NK-92 (cell line): ENCODE measurements around the gene CD81.

ENCODE experiments used
- DNase-seq: peaks from one replicate; lab custom pipeline; 2025; ENCODE audit not compliant: unreplicated experiment; lab: John Stamatoyannopoulos, UW

The CD81 gene

DNA sequence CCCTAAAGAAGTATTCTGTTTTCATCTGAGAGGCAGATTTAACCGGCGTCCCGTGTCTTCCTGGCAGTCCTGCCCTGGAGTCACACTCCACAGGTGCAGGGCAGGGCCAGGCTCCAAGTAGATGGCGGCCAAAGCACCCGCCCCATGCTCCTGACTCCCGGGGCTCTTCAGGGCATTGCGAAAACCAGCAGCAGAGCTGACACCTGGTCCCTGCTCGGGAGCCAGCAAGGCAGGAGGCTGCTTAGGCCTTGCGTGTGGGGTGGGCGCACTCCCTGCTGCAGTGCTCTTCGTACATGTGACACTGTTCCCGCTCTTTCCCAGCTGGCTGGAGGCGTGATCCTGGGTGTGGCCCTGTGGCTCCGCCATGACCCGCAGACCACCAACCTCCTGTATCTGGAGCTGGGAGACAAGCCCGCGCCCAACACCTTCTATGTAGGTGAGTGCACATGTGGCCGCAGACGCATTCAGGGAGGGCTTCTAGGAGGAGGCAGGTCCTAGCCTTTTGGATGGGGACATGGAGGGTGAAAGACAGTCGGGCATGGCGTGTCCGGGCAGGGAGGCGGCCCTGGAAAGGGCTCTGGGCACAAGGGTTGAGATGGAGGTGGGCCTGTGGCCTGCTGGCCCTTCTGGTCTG, 13.1 kb downstream of the CD81 start:
- no peak for DNase-seq

DNA sequence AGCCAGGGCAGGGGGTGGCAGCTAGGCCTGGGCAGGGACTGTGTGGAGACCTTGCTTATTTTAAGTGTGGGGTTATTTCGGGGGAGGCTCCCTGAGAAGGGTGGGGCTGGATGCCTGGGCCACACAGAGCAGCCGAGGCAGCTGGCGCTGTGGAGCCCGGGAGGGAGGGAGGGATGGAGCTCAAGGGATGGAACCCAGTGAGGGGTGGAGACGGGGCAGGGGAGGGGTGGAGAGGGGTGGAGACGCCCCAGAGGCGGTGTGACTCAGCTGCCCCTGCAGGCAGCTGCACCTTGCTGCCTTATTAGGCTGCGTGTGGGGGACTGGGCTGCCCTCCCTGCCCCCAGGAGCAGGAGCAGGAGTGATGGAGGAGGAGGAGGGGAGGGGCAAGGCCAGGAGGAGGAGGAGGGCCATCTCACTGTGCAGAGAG, 13.6 kb downstream of the CD81 start:
- no peak for DNase-seq

DNA sequence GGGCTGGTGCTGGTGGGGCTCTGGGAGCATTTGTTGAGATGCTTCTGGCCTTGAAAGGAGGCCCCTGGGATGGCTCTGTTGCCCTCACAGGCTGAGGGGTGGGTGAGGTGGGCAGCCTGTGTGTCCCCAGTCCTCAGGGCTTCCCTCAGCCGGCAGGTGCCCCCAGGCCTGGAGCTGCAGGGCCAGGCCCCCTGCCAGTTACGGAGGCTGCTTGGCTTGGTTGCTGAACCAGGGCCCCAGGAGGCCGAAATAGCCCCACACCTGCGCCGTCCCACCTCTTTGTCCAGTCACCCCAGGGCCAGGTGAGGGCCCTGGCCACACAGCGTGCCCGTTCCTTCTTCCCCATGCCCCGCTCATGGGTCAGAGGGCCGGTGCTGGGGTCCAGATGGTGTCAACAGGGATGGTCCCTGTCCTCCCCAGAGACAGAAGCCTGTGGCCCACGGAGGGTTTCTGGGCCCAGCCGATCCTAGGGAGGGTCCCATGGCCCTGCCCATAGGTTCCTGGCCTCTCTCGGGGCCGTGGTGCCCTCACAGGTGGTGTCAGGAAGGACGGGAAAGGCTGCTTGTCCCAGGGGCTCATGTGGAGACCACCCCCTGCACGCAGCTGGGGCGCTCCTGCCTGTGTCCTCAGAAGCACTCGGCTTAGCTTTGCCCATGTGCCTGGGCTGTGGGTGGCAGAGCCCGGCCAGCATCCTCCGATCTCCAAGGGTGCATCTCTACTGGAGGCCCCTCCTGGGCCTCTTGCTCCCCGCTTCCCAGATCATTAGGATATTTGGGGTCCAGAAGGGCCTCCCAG, 14.3 kb downstream of the CD81 start:
- no peak for DNase-seq

DNA sequence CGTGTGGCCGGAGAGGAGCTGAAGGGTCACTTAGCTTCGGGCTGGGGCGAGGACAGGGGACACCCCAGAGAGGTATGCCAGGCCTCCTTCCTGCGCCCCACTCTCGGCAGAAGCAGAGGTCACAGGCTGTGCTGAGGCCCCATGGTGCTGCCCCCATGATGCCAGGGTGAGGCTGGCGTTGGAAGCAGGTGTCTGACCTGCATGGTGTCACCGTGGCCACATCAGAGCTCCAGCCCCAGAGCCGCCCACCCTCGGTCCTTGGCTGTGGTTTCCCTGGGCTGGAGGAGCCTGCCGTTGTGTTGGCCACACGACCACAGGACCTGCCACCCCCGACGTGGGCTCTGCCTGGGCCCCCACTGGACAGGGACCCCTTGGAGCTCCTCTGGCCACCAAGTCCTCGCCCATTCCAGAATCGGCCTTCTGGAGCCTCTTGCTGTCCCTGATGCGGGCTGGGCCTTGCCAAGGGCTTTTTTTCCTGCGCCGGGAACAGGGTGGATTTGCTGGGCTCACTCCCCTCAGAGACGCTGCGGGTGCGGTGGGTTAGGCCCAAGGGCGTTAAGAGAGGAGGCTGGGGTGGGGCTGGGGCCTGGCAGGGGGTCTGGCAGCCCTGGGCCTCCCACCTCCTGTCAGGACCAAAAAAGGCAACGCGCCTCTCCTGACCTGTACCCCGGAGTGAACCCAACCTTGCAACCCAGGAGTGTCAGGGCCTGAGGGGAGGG, 15.3 kb downstream of the CD81 start:
- DNase-seq = no peak

DNA sequence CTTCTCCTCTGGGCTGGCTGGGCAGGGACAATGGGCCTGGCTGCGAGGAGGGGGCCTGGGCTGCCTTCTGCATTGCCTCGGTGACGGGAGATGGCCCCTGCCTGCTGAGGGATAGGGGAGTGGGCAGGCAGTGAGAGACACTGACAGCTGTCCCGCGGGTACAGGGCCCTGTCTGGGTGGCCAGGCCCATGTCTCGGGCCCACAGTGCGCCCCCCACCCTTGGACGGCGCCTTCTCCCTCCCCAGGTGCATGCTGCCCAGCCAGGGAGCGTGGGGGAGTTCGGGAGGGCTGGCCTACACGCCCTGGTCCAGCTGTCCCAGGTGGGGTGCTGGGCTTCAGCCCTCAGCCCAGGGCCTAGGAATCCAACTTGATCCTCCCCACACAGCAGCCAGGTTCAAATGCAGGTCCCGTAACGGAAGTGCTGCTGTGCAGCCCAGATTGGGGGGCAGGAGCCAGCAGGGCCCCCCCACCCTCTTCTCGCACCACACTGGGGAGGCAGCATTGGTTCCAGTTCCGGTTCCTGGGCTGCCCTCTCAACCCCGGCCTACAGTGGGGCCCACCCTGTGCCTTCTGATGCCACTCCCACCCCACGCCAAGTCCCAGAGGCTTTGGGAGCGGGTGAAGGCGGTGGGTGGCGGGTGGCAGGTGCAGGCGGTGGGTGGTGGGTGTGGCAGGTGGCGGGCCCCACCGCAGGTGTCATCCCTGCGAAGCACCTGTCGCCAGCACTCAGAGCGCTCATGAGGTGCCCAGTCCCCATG, 16.2 kb downstream of the CD81 start:
- no peak for DNase-seq

DNA sequence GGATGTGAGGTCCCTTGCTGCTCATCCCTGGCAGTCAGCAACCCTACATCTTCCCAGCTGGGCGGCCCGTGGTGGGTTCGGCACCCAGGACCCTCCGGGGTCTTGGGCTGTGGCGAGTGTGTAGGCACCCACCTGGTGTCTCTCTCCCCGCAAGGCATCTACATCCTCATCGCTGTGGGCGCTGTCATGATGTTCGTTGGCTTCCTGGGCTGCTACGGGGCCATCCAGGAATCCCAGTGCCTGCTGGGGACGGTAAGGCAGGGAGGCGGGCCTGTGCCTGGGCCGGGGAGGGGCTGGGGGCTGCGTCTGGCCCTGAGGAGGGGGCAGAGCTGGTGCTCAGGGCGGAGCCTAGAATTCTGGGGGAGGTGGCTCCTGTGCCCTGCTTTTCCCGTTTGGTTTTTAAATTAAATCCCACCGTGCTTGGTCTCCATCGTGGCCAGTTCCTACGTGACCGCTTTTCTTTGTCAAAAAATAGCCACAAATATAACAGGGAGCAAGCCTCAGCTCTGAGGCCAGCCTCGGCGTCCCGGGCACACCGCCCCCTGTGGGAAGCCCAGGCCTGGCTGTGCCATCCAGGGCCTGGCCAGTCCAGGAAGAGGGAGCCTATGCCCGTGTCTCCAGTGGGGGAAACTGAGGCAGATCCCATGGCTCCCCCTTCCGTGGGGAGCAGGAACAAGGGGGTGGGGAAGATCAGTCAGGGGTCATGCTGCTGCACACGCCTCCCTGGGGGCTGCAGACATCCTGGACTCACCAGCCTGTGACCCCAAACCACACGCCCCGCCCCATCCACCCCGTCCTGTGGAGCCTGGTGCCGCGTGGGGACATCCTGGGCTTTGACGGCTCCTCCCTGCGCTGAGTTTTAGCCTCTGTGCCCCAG, 17.1 kb downstream of the CD81 start:
- no peak for DNase-seq

DNA sequence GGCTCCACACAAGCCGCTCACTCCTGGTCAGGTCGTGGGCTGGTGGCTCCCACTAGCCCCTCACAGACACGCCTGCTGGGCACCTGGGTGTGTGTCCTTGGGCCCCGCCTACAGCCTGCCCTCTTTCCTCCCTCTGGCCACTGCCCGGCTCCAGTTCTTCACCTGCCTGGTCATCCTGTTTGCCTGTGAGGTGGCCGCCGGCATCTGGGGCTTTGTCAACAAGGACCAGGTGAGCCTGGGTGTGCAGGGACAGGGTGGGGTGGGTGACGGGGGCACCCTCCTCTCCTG, 17.7 kb downstream of the CD81 start:
- no peak for DNase-seq

DNA sequence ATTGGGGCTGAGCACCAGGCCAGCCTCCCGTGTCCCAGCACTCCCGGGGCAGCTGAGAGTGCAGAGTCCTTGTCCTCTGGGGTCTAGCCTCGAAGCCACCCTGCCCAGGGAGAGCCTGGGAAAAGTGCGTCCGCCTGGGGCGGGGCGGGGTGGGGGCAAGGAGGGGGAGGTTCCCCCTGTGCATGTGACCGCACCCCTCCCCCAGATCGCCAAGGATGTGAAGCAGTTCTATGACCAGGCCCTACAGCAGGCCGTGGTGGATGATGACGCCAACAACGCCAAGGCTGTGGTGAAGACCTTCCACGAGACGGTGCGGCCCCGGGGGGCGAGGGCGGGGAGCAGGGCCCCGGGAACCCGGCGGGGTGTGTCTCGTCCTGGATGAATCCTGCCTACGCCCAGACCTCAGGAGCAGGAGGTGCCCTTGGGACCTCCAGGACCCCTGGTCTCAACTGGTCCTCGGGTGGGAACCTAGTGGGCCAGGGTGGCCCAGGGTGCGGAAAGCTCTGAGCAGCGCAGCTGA, 18.2 kb downstream of the CD81 start:
- DNase-seq = no peak

DNA sequence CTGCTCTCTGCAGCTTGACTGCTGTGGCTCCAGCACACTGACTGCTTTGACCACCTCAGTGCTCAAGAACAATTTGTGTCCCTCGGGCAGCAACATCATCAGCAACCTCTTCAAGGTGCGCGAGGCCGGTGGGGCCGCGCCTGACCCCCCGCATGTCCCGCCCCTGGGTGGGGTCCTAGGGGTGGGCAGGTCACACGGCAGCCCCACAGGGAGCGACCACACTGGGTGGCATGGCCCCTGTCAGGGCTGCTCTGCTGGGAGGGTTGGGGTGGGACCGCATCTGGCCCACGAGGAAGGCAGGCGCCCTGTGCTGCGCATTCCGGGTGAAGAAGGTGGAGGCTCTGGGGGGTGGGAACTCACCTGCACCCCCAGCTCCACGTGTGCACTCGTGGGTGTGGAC, 18.7 kb downstream of the CD81 start:
- DNase-seq = no peak

DNA sequence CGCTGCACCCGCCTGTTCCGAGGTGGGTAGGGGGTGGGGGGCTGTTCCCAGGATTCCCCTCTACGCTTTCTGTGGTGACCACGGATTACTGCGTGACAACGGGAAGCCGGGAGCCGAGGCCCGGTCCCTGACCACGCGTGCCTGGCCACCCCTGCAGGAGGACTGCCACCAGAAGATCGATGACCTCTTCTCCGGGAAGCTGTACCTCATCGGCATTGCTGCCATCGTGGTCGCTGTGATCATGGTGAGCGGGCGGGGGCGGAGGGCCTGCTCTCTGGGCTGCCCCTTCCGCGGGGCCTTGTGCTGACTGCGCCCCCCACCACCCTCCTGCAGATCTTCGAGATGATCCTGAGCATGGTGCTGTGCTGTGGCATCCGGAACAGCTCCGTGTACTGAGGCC, 19.4 kb downstream of the CD81 start:
- no peak for DNase-seq

DNA sequence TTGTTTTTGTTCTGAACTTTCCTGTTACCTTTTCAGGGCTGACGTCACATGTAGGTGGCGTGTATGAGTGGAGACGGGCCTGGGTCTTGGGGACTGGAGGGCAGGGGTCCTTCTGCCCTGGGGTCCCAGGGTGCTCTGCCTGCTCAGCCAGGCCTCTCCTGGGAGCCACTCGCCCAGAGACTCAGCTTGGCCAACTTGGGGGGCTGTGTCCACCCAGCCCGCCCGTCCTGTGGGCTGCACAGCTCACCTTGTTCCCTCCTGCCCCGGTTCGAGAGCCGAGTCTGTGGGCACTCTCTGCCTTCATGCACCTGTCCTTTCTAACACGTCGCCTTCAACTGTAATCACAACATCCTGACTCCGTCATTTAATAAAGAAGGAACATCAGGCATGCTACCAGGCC, 19.9 kb downstream of the CD81 start:
- no peak for DNase-seq

DNA sequence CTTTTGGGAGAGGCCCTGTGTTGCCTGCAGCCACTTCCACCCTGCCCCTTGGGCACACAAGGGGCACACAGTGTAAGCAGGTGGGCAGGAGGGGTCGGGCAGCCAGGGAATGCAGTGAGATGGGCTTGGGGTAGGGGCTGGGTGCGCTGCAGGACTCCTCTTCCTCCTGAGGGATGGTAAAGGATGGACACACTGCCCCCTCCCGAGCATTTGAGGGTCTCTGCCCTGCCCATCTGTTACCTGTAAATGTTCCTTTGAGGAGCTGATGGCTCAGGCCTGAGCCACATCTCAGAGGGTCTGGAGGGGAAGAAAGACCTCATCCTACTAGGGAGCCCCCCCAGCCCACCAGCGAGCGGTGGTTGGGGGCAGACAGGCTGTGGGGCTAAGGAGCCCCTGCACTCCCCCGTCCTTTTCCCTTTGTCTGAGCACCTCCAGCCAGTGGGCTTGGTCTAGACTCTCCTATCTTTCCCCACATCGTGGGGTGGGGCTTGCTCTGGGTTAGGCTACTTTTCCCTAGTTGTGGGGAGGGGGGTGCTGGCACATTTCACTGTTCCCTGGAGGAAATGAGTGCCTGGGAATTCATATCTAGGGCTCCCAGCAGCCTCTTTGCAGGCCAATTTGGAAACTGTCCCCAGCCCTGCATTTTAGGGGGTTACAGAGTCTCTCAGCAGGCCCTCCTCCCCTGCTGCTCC, 21.7 kb downstream of the CD81 start:
- no peak for DNase-seq

DNA sequence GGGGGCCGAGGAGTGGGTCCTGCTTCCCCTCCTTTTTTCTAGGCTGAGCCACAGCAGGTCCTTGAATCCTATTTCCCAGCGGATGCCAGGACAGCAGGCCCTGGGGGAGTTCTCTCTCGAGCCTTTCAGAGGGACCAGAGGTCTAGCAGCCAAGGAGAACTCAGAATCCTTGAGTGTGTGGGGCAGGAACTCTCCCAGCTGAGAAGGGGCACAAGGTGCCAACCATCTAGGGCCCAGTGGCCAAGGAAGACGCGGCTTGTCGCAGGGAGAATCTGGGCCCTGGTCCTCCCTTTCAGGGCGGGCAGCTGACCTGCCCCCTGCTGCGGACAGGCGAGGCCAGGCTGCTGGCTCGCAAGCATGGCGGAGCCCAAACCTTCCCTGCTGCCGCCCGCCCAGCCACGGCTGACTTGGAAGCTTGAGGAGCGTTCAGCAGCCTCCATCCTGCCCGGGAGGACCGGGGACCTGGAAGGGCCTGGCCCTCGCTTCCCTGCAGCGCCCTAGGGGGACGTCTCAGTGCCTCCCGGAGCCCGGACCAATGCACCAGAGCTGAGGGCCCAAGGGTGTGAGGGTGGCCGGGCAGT, 22.5 kb downstream of the CD81 start:
- no peak for DNase-seq

DNA sequence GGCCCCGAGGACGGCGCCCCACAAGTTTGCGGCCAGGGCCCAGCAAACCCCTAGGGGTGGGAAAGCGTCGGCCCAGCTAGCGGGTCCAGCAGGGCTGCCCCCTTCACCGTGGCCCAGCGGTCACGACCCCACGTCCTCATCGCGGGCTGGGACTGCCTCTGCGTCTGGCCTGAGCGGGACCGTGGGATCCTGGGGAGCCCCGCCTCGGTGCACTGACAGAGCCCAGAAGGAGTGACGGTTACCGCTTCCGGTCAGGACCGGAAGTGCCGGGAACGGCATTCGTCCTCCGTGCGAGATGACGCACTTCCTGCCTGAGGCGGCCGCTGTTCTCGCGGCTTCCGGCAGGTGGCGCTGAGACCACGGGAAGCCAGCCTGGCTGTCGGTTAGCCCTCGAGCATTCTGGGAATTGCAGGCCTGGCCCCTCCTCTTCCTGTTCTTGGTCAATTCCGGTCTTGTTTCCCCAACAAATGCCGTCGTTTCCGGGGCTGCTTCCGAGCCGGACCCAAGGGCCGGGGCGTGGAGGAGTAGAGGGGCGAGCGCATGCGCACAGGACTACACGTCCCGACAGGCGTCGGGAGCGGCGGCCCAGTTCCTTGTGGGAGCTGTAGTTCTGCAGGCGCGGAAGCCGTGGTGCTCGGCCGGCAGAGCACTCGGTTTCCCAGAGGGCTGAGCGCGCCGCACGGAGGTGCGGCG, 23.1 kb downstream of the CD81 start, which contains the start of gene TSSC4:
Gene TSSC4 (plus strand): TSS at position 682 of the 693 bp plus-strand sequence. CDS start 1,884 bp downstream, outside the sequence.
- DNase-seq = peak; percentile 99

DNA sequence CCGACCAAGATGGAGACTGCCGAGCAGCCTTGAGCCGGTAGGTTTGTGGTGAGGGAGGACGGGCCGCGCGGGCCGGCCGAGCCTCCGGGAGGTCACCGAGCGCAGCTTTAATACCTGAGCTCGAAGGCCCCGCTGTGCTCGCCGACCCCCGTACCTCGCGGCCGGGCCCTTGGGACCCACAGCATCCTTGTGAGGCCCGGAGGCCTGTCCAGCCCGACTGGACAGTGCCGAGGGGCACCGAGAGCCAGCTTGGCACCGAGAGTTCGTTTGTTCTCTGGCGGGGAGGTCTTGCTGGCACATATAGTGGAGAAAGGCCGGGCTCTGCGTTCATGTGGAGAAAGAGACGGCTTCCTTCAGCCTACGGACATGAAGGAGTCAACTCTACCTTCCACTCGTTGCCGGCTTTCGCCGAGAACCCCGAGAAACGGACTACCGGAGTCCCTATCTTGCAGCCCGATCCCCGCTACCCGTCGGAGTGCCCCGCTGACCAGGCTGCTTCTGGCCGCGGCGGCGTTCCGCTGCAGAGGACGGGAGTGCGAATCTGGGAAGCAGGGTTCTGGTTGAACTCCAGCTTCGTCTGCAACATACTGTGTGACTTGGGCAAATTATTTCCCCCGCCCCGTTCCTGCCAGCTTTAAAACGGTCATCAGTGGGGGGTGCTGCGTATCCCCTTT, 23.8 kb downstream of the CD81 start:
- DNase-seq = no peak

DNA sequence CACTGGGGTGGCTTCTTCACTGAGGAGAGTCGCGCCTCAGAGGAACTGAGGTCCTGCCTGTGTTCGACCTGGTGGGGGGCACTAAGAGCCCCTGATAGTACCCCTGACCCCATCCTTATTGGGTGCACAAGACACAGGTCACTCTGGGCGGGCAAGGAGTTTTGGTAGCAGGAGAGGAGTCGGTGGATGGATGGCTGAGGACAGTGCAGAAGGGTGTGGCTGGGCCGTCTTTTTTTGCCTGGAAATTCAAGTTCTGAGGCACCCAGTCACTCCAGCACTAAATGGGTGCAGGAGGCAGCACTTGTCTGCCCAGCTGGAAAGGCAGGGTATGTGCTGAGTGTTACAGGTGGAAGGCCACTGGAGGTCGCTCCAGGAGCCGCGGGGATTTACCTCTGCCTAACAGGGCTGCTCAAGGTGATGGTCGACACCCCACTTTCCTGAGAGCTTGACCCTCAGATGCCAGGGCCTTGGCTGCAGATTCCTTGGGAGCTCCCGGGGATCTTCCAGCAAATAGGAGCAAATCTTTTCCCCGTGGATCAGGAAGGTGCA, 24.4 kb downstream of the CD81 start:
- DNase-seq = no peak

DNA sequence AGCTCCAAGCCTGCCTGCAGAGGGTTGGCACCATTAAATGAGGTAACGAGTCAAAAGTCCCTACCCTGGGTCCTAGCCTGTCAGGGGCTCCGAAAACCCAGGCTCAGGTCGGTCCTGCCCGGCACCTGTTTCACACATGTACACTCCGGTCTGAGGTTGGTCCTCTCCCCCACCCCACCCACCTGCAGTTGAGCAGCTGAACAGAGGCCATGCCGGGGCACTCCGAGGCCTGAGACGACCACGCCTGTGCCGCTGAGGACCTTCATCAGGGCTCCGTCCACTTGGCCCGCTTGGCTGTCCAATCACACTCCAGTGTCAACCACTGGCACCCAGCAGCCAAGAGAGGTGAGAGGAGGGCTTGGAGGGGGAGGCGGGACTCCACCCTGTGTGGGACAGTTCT, 25.0 kb downstream of the CD81 start:
- no peak for DNase-seq
